ENCODE measurements around the gene NPB. TPM values are rescaled to one million over a fixed set of nuclear protein-coding genes. Genes with fewer than 3 reads are reported as not detected.
A peak's percentile ranks its signal among the peaks of the same experiment; 100 is the strongest.

The NPB gene
- total RNA-seq, 1 donor from 2014 or later: not detected

GRCh38 chr17:81898885-81899284 is 3.2 kb upstream of the NPB start:
- DNase-seq (ENCODE audit: low read depth in 2 of 2): no peak

GRCh38 chr17:81899514-81900166 is 2.4 kb upstream of the NPB start:
- no peak for DNase-seq (ENCODE audit: low read depth in 2 of 2)

- no peak for DNase-seq (ENCODE audit: low read depth in 2 of 2)
These were observed 1.7 kb upstream of the NPB start for GRCh38 chr17:81900181-81900820.

- DNase-seq (ENCODE audit: low read depth in 2 of 2): no peak
These were observed 643 bp upstream of the NPB start for GRCh38 chr17:81901167-81902022.

DNA sequence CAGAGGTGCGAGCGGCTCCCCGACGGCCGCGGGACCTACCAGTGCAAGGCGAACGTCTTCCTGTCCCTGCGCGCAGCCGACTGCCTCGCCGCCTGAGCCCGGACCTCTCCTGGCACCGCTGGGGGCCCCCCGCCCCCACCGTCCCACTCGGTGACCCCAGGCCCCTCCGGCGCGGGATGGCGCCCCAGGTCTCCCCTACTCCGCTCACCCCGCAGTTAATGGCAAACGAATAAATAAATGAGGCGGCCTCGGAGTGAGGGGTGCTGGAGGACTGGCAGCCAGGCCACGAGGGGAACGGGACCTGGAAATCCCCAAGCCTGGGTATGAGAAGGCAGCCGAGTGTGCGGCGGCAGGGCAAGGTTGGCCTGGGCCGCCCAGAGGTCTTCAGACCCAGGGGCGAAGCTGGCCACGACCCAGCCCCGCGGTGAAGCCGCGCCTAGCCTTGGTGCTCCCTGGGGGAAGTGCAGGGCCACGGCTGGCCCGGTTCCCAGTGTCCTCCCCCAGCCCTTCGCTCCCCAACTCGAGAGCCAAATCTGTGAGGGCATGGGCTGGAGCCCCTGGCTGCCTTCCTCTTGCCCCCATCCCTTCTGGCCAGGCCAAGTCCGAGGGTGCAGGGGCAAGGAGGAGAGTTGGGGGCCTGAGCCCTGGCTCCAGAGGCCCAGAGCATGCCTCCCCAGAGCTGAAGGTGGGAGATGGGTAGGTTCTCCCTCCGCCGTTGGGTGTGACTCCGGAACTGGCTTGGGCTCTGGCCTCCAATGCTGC is 796 bp downstream of the NPB start:
- no peak for DNase-seq (ENCODE audit: low read depth in 2 of 2)

DNA sequence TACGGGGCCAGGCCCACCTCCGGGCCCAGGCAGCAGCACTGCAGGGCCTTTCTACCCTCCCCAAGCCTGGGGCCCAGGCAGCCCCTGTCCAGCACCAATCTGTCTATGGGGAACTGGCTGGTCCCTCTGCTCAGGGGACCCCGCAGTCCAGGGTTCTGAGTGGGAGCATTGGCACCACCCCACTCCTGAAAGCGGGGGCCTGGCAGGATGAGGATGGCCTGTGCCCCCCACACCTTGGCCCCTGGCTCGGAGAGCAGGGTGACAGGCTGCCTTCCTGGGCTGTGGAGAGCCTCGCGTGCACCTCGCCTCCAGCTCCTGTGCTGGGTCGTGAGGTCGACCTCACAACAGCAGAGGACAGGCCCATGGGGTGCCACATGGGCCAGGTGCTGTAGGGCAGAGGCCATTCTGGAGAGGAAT is 1.4 kb downstream of the NPB start:
- DNase-seq (ENCODE audit: low read depth in 2 of 2): no peak

DNA sequence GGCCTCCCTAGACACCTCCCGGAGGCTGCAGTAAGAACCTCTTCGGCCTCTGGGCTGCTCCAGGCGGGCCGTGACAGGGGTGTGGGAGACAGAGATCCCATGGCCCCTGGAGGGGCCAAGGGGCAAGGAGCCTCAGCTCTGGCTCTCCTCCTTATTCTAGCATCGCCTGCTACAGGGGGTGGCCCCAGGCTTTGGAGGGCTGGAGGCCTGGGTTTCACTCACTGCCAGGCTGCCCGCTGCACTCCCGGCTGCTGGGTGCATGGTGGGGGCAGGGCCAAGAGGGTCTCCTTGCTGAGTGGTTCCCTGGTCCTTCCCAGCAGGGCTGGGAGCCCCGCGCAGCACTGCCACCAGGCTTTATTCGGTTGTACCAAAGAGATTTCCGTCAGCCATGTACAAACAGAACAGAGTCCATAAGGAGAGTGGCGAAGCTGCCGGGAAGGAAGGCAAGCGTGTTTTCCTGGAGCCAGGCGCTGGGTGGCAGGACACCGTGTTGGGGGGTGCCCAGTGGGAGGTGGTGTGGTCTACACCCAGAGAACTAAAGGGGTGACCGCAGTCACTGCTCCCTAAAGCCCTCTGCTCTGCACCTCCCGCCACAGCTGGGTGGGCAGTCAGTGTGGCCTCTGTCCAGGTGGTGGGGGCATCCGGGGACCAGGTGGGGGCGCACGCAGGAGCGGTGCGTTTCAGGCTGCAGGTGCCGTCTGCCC is 2.0 kb downstream of the NPB start:
- DNase-seq (ENCODE audit: low read depth in 2 of 2): no peak

DNA sequence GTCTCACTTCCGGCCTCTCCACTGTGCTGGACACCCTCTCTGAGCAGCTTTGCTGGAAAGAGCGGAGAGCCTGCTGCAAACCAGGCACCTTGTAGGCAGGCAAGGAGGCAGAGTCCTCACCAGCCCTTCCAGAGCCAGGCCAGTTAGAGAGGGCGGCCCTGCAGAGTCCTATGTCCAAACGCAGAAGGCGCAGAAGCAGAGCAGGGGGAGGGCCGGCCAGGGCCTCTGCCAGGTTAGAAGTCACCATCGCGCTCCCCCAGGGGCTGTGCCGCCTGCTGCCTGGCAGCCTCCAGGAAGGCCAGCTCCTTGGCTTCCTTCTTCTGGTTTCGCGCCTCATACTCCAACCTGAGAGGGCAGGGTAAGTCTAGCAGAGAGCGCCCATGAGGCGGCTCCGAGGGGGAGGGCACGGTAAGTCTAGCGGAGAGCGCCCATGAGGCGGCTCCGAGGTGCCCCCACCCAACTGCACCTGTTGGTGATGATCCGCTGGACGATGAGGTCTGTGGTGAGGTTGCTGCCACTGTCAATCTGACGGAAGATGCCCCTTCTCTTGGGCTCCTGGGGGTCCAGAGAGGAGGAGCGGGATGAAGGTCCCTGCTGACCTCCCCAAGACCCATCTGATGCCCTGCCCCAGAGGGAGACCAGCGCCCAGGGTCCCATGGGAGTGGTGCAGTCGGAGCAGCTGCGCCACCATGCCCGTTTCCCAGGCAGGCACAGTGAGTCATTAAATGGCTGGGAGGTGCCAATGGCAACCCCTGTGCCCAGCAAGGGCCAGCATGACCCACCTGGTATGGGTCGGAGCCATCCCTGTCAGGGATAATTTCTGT is 2.8 kb downstream of the NPB start:
- no peak for DNase-seq (ENCODE audit: low read depth in 2 of 2)

DNA sequence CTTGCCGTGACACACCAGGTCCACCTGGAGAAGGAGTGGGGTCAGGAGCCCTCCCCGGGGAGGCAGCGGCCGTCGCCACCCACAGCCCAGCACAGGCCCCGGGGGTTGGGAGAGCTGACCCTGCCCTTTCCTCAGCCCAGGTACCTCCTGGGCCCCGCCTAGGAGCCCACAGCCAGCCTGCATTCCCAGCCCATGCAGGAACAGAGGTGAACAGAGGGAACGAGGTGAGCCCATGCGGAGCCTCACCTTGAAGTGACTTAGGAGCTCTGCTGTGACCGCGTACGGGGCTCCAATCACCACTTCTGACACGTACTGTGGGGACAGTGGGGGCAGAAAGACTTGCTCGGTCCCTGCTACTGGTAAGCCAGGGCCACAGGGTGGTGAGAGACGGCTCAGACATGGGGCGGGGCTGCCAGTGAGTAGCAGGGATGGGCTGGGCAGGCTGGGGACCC is 3.4 kb downstream of the NPB start:
- DNase-seq (ENCODE audit: low read depth in 2 of 2): no peak

- DNase-seq (ENCODE audit: low read depth in 2 of 2): no peak
These were observed 4.0 kb downstream of the NPB start for GRCh38 chr17:81905993-81906392.

GRCh38 chr17:81906476-81907218 is 4.6 kb downstream of the NPB start:
- no peak for DNase-seq (ENCODE audit: low read depth in 2 of 2)

- DNase-seq (ENCODE audit: low read depth in 2 of 2): no peak
These were observed 5.4 kb downstream of the NPB start for GRCh38 chr17:81907219-81908145.

GRCh38 chr17:81908793-81909192 is 6.8 kb downstream of the NPB start:
- DNase-seq (ENCODE audit: low read depth in 2 of 2): no peak

DNA sequence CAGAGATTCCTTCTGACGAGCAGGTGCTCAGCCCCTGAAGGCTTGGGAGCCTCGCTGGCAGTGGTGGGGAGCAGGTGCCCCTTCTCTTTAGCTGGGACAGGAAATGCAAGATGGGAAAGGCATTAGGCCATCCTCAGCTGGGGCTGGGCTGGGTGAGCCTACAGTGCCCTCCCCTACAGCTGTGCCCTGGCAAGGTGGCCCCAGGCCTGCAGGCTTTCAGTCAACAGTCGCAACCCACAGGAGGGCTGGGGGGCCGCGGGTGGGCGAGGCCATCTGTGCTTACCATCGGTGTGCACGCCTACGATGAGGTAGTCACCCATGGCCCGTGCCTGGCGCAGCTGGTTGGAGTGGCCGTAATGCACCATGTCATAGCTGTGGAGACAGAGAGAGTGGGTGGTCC is 7.2 kb downstream of the NPB start:
- DNase-seq (ENCODE audit: low read depth in 2 of 2): no peak

DNA sequence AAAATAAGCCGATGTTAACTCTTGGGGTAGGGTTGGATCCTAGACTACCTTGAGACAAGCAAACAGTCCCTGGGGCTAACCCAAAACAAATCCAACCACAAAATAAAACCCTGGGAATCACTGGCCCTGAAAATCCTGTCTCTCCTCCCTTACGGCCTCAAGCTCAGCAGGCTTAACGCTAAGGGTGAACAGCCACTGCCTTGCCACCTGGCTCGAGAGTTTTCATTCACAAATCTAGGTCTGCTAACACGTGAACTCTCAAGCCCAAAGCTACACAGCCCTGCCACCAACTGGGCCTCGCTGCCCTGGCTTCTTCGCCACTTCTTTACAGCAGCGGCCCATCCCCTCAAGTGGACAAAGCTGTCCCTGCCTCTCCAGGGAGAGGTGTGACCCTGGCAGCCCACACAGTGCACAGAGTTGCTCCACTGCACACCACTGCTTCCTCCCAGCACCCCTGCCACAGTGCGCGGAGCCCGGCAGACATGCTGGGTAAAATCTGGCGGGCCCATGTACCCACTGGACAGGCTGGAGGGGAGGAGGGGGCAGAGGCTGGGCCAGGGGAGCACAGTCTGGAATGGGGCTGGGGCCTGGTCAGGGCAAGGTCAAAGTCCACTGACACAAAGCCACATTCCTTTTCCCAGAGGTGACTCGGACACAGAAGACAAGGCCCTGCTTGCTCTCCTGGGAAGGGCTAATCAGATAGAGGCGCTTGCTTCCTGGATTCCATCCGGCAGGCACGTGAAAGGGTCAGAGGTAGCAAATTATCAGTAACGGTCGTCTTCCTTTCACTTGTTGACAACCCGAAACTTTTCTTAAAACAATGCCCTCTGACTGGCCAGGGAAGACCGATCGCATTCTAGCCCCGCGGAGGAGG is 8.2 kb downstream of the NPB start:
- peak in 1 of 2 donors; percentile 33 for DNase-seq (ENCODE audit: low read depth in 2 of 2)

DNA sequence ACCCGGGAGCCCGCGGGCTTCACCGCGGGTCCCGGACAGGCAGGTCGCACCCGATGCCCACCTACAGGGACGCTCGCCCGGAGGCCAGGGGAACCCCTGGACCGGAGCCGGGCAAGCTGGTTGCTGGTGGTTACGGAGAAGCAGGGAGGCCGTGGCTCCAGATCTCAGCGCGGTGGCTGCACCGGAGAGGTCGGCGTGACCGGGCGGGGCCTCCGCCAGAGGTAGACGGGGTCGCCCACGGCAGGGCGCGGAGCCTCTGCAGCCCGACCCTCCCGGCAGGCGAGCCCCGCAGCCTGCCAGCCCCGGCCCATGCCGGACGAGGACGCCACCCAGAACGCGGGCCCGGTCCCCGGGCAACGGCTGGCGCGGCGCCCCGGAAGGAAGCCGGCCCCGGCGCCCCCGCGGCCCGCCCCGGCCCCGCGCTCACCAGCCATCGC is 8.8 kb downstream of the NPB start:
- peak in 1 of 2 donors; percentile 31 for DNase-seq (ENCODE audit: low read depth in 2 of 2)

- DNase-seq (ENCODE audit: low read depth in 2 of 2): peak; percentile 76 to 87
These were observed 9.4 kb downstream of the NPB start, which contains the start of gene PCYT2 for GRCh38 chr17:81911277-81911961. Gene PCYT2, minus strand, starts transcription at chr17:81911399. Its CDS starts 44 bp downstream, at chr17:81911355.

Measured in dermis microvascular lymphatic vessel endothelial cell (primary cell).